K562 (cell line): Measurements from ENCODE around the gene QKI. TPM values are rescaled to one million over a fixed set of nuclear protein-coding genes. Genes with fewer than 3 reads are reported as not detected.

Experiments used
- ATAC-seq: fragments of 200-7000 bp; cut with Tn5 transposase; 3 replicates; pipeline ENCODE4 v1.9.1; 2020; ENCODE audit warnings: moderate library complexity
- BruUV-seq: library from RNA; stranded (reverse); fragments of 400-500 nt; replicated peaks from 2 replicates; lab custom pipeline; 2021; lab: Mats Ljungman, UMichigan
- CTCF ChIA-PET: fragments of 300-600 bp; formaldehyde crosslinking; extraction: SDS; loops from one replicate; lab custom pipeline; 2021; ENCODE audit warnings: low intra/inter-chr PET ratio; lab: Yijun Ruan, JAX
- POLR2A ChIA-PET: fragments of 300-600, 350-650 bp; sonication (Branson Sonifier 250); formaldehyde crosslinking; extraction: SDS; loops from one replicate; lab custom pipeline; 2021; ENCODE audit warnings: antibody characterized with exemption, inconsistent platforms; lab: Yijun Ruan, JAX
- DNase-seq, 4 experiments: peaks; one replicate each; pipeline versions ENCODE4 v3.0.0 to v3.0.0-alpha.2; 2011 to 2018; ENCODE audit warnings: low spot score in 3 of 4, mixed read lengths in 3 of 4; ENCODE audit errors: extremely low read depth in 1 of 4
- FAIRE-seq: peaks from 2 replicates; lab custom pipeline; 2011; peaks lifted over from hg19 to GRCh38; lab: Jason Lieb, UNC
- H2AFZ ChIP-seq: 2 replicates; pipeline ENCODE4 v1.6.0; 2011; ENCODE audit warnings: low read depth, low read length, control low read depth, inconsistent platforms
- H3K27ac ChIP-seq: fragments of 200-600 bp; 3 replicates; pipeline ENCODE4 v1.8.0; 2011; ENCODE audit warnings: low read depth, mild to moderate bottlenecking, control low read depth, inconsistent platforms, low read length, moderate library complexity, mixed read lengths; ENCODE audit errors: extremely low read depth
- H3K27me3 ChIP-seq, 2 experiments: fragments of 300-600 bp in 1 of 2; 2 replicates in 1 of 2; 3 replicates in 1 of 2; pipeline versions ENCODE4 v1.6.0 to v1.8.0; 2011; ENCODE audit warnings: inconsistent platforms in 2 of 2, low read length in 2 of 2, mild to moderate bottlenecking in 1 of 2, mixed read lengths in 1 of 2, moderate library complexity in 1 of 2; ENCODE audit not compliant: control insufficient read depth in 2 of 2, insufficient read depth in 2 of 2
- H3K36me3 ChIP-seq: fragments of 300-600 bp; 3 replicates; pipeline ENCODE4 v1.8.0; 2011; ENCODE audit warnings: mild to moderate bottlenecking, low read length, inconsistent platforms; ENCODE audit not compliant: control insufficient read depth, insufficient read depth
- H3K4me1 ChIP-seq, 2 experiments: fragments of 200-600 bp in 1 of 2; replicated peaks in 1 of 2; 2 replicates in 1 of 2; 3 replicates in 1 of 2; pipeline versions ENCODE4 v1.5.1 to v1.8.0; 2011; ENCODE audit warnings: inconsistent platforms in 2 of 2, low read length in 2 of 2, mild to moderate bottlenecking in 1 of 2, mixed read lengths in 1 of 2, moderate library complexity in 1 of 2; ENCODE audit not compliant: control insufficient read depth in 2 of 2, insufficient read depth in 2 of 2
- H3K4me2 ChIP-seq: 2 replicates; pipeline ENCODE4 v1.6.1; 2011; ENCODE audit warnings: low read length, control low read depth, inconsistent platforms, mixed read lengths; ENCODE audit not compliant: insufficient read depth
- H3K4me3 ChIP-seq: fragments of 200-600 bp; sonication (generic), shearing (Covaris generic); 2 replicates; pipeline ENCODE4 v1.5.1; 2016; ENCODE audit warnings: control low read depth, inconsistent platforms
- H3K79me2 ChIP-seq: fragments of 200-600 bp; 3 replicates; pipeline ENCODE4 v1.8.0; 2011; ENCODE audit warnings: low read length, inconsistent platforms; ENCODE audit not compliant: control insufficient read depth, insufficient read depth
- H3K9ac ChIP-seq, 2 experiments: 2 replicates each; pipeline versions ENCODE4 v1.6.0 to v1.6.1; 2011; ENCODE audit warnings: low read depth in 2 of 2, low read length in 2 of 2, control low read depth in 1 of 2, inconsistent platforms in 1 of 2, mild to moderate bottlenecking in 1 of 2, mixed read lengths in 1 of 2; ENCODE audit not compliant: insufficient read depth in 1 of 2
- H3K9me1 ChIP-seq: one replicate; pipeline ENCODE4 v1.6.0; 2011; ENCODE audit warnings: inconsistent platforms, mild to moderate bottlenecking, low read length, moderate library complexity; ENCODE audit not compliant: control insufficient read depth, insufficient read depth
- H3K9me3 ChIP-seq: replicated peaks from 2 replicates; pipeline ENCODE4 v1.5.1; 2011; ENCODE audit warnings: low read depth, low read length, inconsistent platforms; ENCODE audit not compliant: control insufficient read depth, insufficient read depth
- H4K20me1 ChIP-seq: replicated peaks from 2 replicates; pipeline ENCODE4 v1.6.1; 2011; ENCODE audit warnings: low read length, inconsistent platforms, mixed read lengths; ENCODE audit not compliant: control insufficient read depth, insufficient read depth
- WGBS: fragments of 100-300 bp; shearing (Covaris generic); methylation state at CpG from one replicate; pipeline ENCODE4 v1.1.6; 2016; ENCODE audit warnings: low coverage, mixed read lengths; ENCODE audit not compliant: insufficient coverage; ENCODE audit errors: missing lambda C conversion rate; 5-methylcytosine and 5-hydroxymethylcytosine counted together
- in situ Hi-C: fragments of 300-500 bp; cut with MboI; formaldehyde crosslinking; loops from 4 replicates; pipeline ENCODE4 v1.15.0; 2018; ENCODE audit warnings: inconsistent platforms, mixed read lengths
- intact Hi-C: fragments of 100-400 bp; cut with micrococcal nuclease; formaldehyde crosslinking; loops from 2 replicates; pipeline ENCODE4 v1.14.2; 2022
- polyA plus RNA-seq, 8 experiments: library from polyadenylated mRNA; depleted of rRNA in 4 of 8; stranded (reverse) in 5 of 8; unstranded in 3 of 8; fragments of >200 nt; fragmentation: Nextera tagmentation in 2 of 8; fragmentation: Illumina TruSeq in 1 of 8; extraction: Ambion mirVana in 2 of 8; extraction: Trizol in 1 of 8; gene quantifications; 2 replicates each; pipeline versions ENCODE4 v1.2.1 to v1.2.3, GENCODE V29; 2011 to 2014; ENCODE audit warnings: inconsistent platforms in 1 of 8, missing spikeins in 1 of 8
- total RNA-seq, 7 experiments: library from RNA; depleted of rRNA in 6 of 7; stranded (reverse); fragments of >200 nt in 6 of 7; fragmentation: Illumina TruSeq in 2 of 7; extraction: Trizol in 2 of 7; gene quantifications; 2 replicates each; pipeline versions ENCODE4 v1.2.1 to v1.2.3, GENCODE V29; 2011 to 2021; ENCODE audit warnings: low replicate concordance in 1 of 7
- TF ChIP-seq, protein P1 (sequence below): fragments of 450-650 bp; formaldehyde crosslinking; IDR thresholded peaks from 2 replicates; pipeline ENCODE4 v1.4.0; 2020; ENCODE audit warnings: mild to moderate bottlenecking, mixed read lengths
- TF ChIP-seq, protein P2 (sequence below): fragments of 200-800 bp; sonication (Bioruptor generic); IDR thresholded peaks from 2 replicates; pipeline ENCODE4 v1.6.1; 2017; ENCODE audit warnings: missing genetic modification characterization, missing compliant biosample characterization

QKI gene
- total and polyA plus RNA-seq, 9 of the 15 experiments (the other 6 are each of a cell fraction or from before 2014, with no cell fraction given): 20.4 to 215 (median 123) TPM

DNA sequence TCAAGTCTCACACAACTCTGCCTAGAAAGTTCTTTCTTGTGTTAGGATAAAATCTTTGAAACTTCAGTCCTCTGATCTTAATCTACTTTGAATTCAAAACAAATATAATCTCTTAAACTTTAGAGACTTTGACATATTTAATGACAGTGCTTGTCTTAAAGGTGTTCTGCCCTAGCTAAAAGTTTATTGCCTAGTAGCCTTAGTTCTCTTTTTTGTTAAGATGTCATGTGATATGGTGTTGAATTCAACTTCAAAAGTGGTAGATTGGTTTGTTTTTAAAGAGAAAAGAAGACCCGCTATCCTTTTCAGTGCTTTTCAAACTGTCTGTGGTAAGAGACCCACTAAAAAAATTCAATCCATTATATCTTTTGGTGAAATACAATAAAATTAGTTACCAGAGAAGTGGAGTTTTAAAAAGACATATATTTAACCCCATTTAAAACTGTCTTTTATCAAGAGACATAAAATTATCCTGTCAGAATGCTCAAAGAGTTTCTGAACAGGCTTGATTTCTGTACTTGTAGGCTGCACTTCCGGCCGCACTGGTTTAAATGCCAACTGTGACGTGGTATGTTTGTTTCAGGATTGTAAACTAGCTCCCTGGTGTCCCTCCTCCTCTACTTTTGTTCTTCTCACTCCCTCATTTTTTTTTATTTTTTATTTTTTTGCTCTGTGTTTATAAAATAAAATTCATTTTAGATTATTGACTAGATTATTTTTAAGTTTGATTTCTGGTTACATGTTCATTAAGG is 76.5 kb downstream of the QKI start:
- ChIA-PET POLR2A (no interaction called here), CTCF (no interaction called here)
- no peak overlapping the region for H3K27ac ChIP-seq
- no peak for FAIRE-seq
- H3K79me2 ChIP-seq: peaks cover 100% of the 10 kb centered on the region
- no peak overlapping the region for H3K4me3 ChIP-seq
- no peaks in the 10 kb centered on the region for H3K9me3 ChIP-seq
- H3K4me2 ChIP-seq: no peak overlapping the region
- TF ChIP-seq, protein P1, sequence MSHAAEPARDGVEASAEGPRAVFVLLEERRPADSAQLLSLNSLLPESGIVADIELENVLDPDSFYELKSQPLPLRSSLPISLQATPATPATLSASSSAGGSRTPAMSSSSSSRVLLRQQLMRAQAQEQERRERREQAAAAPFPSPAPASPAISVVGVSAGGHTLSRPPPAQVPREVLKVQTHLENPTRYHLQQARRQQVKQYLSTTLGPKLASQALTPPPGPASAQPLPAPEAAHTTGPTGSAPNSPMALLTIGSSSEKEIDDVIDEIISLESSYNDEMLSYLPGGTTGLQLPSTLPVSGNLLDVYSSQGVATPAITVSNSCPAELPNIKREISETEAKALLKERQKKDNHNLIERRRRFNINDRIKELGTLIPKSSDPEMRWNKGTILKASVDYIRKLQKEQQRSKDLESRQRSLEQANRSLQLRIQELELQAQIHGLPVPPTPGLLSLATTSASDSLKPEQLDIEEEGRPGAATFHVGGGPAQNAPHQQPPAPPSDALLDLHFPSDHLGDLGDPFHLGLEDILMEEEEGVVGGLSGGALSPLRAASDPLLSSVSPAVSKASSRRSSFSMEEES (CRISPR knock-in tag): peak; percentile 34
- TF ChIP-seq, protein P2, sequence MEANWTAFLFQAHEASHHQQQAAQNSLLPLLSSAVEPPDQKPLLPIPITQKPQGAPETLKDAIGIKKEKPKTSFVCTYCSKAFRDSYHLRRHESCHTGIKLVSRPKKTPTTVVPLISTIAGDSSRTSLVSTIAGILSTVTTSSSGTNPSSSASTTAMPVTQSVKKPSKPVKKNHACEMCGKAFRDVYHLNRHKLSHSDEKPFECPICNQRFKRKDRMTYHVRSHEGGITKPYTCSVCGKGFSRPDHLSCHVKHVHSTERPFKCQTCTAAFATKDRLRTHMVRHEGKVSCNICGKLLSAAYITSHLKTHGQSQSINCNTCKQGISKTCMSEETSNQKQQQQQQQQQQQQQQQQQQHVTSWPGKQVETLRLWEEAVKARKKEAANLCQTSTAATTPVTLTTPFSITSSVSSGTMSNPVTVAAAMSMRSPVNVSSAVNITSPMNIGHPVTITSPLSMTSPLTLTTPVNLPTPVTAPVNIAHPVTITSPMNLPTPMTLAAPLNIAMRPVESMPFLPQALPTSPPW: no peak
- intact Hi-C loops: no loop called here
- DNase-seq: no peak
- H3K9ac ChIP-seq: no peak overlapping the region
- 86% methylated on average over 4 of the region's 4 CpGs for WGBS
- H3K27me3 ChIP-seq: no peaks in the 10 kb centered on the region
- in situ Hi-C loops: no loop called here
- no peaks in the 10 kb centered on the region for H4K20me1 ChIP-seq
- ATAC-seq: no peak
- H3K36me3 ChIP-seq: peaks cover 9% of the 10 kb centered on the region; the same call in 1 of the 3 replicates
- no peak overlapping the region for H2AFZ ChIP-seq
- H3K4me1 ChIP-seq: peaks cover 0 to 3% of the 10 kb centered on the region in 2 experiments; a peak in 2 of 5 replicates
- no TSS peak for BruUV-seq
- H3K9me1 ChIP-seq: peaks cover 2% of the 10 kb centered on the region
